B cell (primary cell): ENCODE results near the gene ZNF554. TPM values are rescaled to one million over a fixed set of nuclear protein-coding genes. Genes with fewer than 3 reads are reported as not detected.
A peak's percentile ranks its signal among the peaks of the same experiment; 100 is the strongest.

ENCODE experiments used
- ATAC-seq: fragments of 200-7000 bp; cut with Tn5 transposase; one replicate; pipeline ENCODE4 v1.10.0; 2021; ENCODE audit warnings: low read depth, mild to moderate bottlenecking, moderate number of reproducible peaks, moderate library complexity
- CTCF ChIA-PET: fragments of 350-600 bp; sonication (Branson Sonifier 250); formaldehyde crosslinking; loops from one replicate; lab custom pipeline; 2021; ENCODE audit warnings: antibody characterized with exemption, inconsistent platforms; lab: Charles Lee
- POLR2A ChIA-PET: fragments of 350-600 bp; sonication (Branson Sonifier 250); formaldehyde crosslinking; loops from one replicate; lab custom pipeline; 2021; ENCODE audit warnings: antibody characterized with exemption; lab: Charles Lee
- DNase-seq: peaks from one replicate; pipeline ENCODE4 v3.0.0; 2013
- H2AFZ ChIP-seq: 2 replicates; pipeline ENCODE4 v1.6.1; 2012; ENCODE audit warnings: mild to moderate bottlenecking, low read depth, low read length; ENCODE audit not compliant: insufficient read depth, poor library complexity, severe bottlenecking
- H3K27ac ChIP-seq, 2 donors: 1 replicate in 1 of 2; 2 replicates in 1 of 2; pipeline ENCODE4 v1.5.1; 2012 to 2013; ENCODE audit warnings: low read length in 2 of 2, mild to moderate bottlenecking in 2 of 2, moderate library complexity in 1 of 2
- H3K27me3 ChIP-seq, 4 experiments: fragments of 200-600 bp in 1 of 4; sonication (generic) in 1 of 4; replicated peaks in 1 of 4; 1 replicate in 2 of 4; 2 replicates in 2 of 4; pipeline versions ENCODE4 v1.6.1 to v1.7.0; 2013 to 2016; ENCODE audit warnings: low read length in 3 of 4, mild to moderate bottlenecking in 2 of 4, mixed read lengths in 1 of 4, moderate library complexity in 1 of 4; ENCODE audit not compliant: insufficient read depth in 4 of 4, control insufficient read depth in 3 of 4; ENCODE audit errors: control extremely low read depth in 1 of 4
- H3K36me3 ChIP-seq, 2 experiments: replicated peaks in 1 of 2; 1 replicate in 1 of 2; 2 replicates in 1 of 2; pipeline versions ENCODE4 v1.6.1 to v1.7.1; 2013; ENCODE audit warnings: low read length in 1 of 2; ENCODE audit not compliant: insufficient read depth in 2 of 2, control insufficient read depth in 1 of 2; ENCODE audit errors: control extremely low read depth in 1 of 2, extremely low read depth in 1 of 2
- H3K4me1 ChIP-seq, 2 donors: fragments of 200-600 bp in 1 of 2; sonication (generic) in 1 of 2; 1 replicate in 1 of 2; 2 replicates in 1 of 2; pipeline versions ENCODE4 v1.5.1 to v1.6.1; 2013 to 2017; ENCODE audit warnings: low read length in 2 of 2; ENCODE audit not compliant: control insufficient read depth in 2 of 2, insufficient read depth in 2 of 2
- H3K4me2 ChIP-seq: replicated peaks from 2 replicates; pipeline ENCODE3; 2012; ENCODE audit warnings: mild to moderate bottlenecking, low read depth, low read length; ENCODE audit not compliant: poor library complexity, severe bottlenecking
- H3K4me3 ChIP-seq, 5 experiments: fragments of 200-600 bp in 1 of 5; sonication (generic) in 1 of 5; 1 replicate in 3 of 5; 2 replicates in 2 of 5; pipeline versions ENCODE4 v1.5.1 to v1.7.0; 2011 to 2016; ENCODE audit warnings: low read length in 4 of 5, mild to moderate bottlenecking in 4 of 5, low read depth in 2 of 5, control low read depth in 1 of 5, moderate library complexity in 1 of 5; ENCODE audit not compliant: insufficient read depth in 1 of 5; ENCODE audit errors: control extremely low read depth in 1 of 5, extremely low read depth in 1 of 5
- H3K79me2 ChIP-seq: fragments of 200-600 bp; sonication (generic); one replicate; pipeline ENCODE4 v1.6.0; 2016; ENCODE audit warnings: low read length; ENCODE audit not compliant: control insufficient read depth, insufficient read depth
- H3K9ac ChIP-seq: fragments of 200-600 bp; sonication (generic); 2 replicates; pipeline ENCODE4 v1.6.1; 2017; ENCODE audit warnings: mild to moderate bottlenecking, low read length, moderate library complexity
- H3K9me3 ChIP-seq, 3 donors: one replicate each; pipeline versions ENCODE4 v1.6.1 to v1.7.1; 2013; ENCODE audit warnings: low read length in 2 of 3; ENCODE audit not compliant: control insufficient read depth in 2 of 3, insufficient read depth in 1 of 3; ENCODE audit errors: control extremely low read depth in 1 of 3
- H4K20me1 ChIP-seq: 2 replicates; pipeline ENCODE4 v1.6.0; 2012; ENCODE audit warnings: mild to moderate bottlenecking, low read length; ENCODE audit not compliant: insufficient read depth, control insufficient read depth, poor library complexity, severe bottlenecking
- H3K27ac Mint-ChIP-seq: one replicate; pipeline ENCODE4 v1.8.0; 2021; ENCODE audit warnings: mixed read lengths
- H3K27me3 Mint-ChIP-seq: one replicate; pipeline ENCODE4 v1.8.0; 2021; ENCODE audit warnings: mixed read lengths
- H3K4me1 Mint-ChIP-seq: one replicate; pipeline ENCODE4 v1.8.0; 2021; ENCODE audit warnings: mixed read lengths
- H3K4me3 Mint-ChIP-seq: one replicate; pipeline ENCODE4 v1.8.0; 2021; ENCODE audit warnings: mixed read lengths
- H3K9me3 Mint-ChIP-seq: one replicate; pipeline ENCODE4 v1.8.0; 2022; ENCODE audit warnings: mixed read lengths; ENCODE audit not compliant: insufficient read depth
- CTCF ChIP-seq: fragments of 200-600 bp; IDR thresholded peaks from one replicate; pipeline ENCODE4 v1.8.0; 2022; ENCODE audit warnings: antibody characterized with exemption, mild to moderate bottlenecking
- EZH2 ChIP-seq: IDR thresholded peaks from 2 replicates; pipeline ENCODE4 v1.6.1; 2012; ENCODE audit warnings: borderline replicate concordance, low read depth, mild to moderate bottlenecking, moderate library complexity, low read length; ENCODE audit not compliant: insufficient read depth, poor library complexity, severe bottlenecking
- WGBS: methylation state at CpG from one replicate; pipeline ENCODE4 v1.1.5; 2013; ENCODE audit warnings: missing lambda C conversion rate; ENCODE audit not compliant: insufficient coverage; 5-methylcytosine and 5-hydroxymethylcytosine counted together
- intact Hi-C: fragments of 100-400 bp; cut with micrococcal nuclease; formaldehyde crosslinking; loops from one replicate; pipeline ENCODE4 v1.10.0; 2022
- polyA plus RNA-seq: library from polyadenylated mRNA; depleted of rRNA; stranded (reverse); fragments of >200 nt; gene quantifications from 2 replicates; pipeline ENCODE4 v1.2.3, GENCODE V29; 2012
- total RNA-seq, 2 donors: library from RNA; stranded (reverse); fragments of 120-200 nt in 1 of 2; gene quantifications; 1 replicate in 1 of 2; 2 replicates in 1 of 2; pipeline versions ENCODE4 v1.2.3 to v1.2.4, GENCODE V29; 2013 to 2022

The ZNF554 gene
- total and polyA plus RNA-seq, 2 donors (not counting 1 experiment from before 2014, with no cell fraction given): 2.8 to 5.9 TPM

- Histone ChIP-seq H3K4me3 (peak overlapping the region; percentile 3 to 77 (median 73)), H3K9ac (peak overlapping the region; percentile 80), H3K27ac (peak overlapping the region in 1 of 2 donors; percentile 86), H4K20me1 (no peaks in the 10 kb centered on the region), H3K4me2 (peak overlapping the region; percentile 96), H3K4me1 (peaks cover 12 to 15% of the 10 kb centered on the region in 2 donors), H3K79me2 (peaks cover 34% of the 10 kb centered on the region), H2AFZ (peak overlapping the region; percentile 78), H3K36me3 (peaks cover 0 to 3% of the 10 kb centered on the region in 2 experiments), H3K9me3 (peaks cover 0 to 28% (median 2%) of the 10 kb centered on the region in 3 donors), H3K27me3 (no peaks in the 10 kb centered on the region)
- DNase-seq (peak; percentile 38), ATAC-seq (no peak)
- ChIA-PET POLR2A (interaction anchor here (0.6 to 1.0 kb wide), 5 partner anchors 23 to 194 kb away, joined by 3 to 5 read pairs (median 3); partner anchors contain the start of gene ZNF554), CTCF (interaction anchor here (0.7 to 1.6 kb wide), 5 partner anchors 13 to 322 kb away, joined by 3 to 6 read pairs (median 3); partner anchors contain the start of genes ZNF554 and ZNF57)
- peak overlapping the region; percentile 79 for H3K27ac Mint-ChIP-seq
- H3K27me3 Mint-ChIP-seq: no peaks in the 10 kb centered on the region
- TF ChIP-seq EZH2 (no peak), CTCF (no peak)
- intact Hi-C loops: loop anchor here (1.0 to 5.0 kb wide), 6 partner anchors 23 to 193 kb away; partner anchors contain the start of genes SGTA, ZNF554 and ZNF57
- H3K4me3 Mint-ChIP-seq: peak overlapping the region; percentile 81
- H3K9me3 Mint-ChIP-seq: peaks cover 3% of the 10 kb centered on the region
- WGBS: 3% methylated on average over 57 of the region's 62 CpGs
- peaks cover 26% of the 10 kb centered on the region for H3K4me1 Mint-ChIP-seq
Measured at GRCh38 chr19:2841855-2842574, 22.3 kb downstream of the ZNF554 start.

GRCh38 chr19:2845107-2845506, 25.4 kb downstream of the ZNF554 start:
- no peak overlapping the region for H3K27ac Mint-ChIP-seq
- Histone ChIP-seq H3K27me3 (no peaks in the 10 kb centered on the region), H3K27ac (no peak overlapping the region), H3K36me3 (peaks cover 0 to 3% of the 10 kb centered on the region in 2 experiments), H3K79me2 (peaks cover 47% of the 10 kb centered on the region), H3K9ac (no peak overlapping the region), H4K20me1 (no peaks in the 10 kb centered on the region), H3K4me1 (peaks cover 12 to 17% of the 10 kb centered on the region in 2 donors), H2AFZ (no peak overlapping the region), H3K4me2 (no peak overlapping the region), H3K4me3 (no peak overlapping the region), H3K9me3 (peaks cover 4 to 16% (median 4%) of the 10 kb centered on the region in 3 donors)
- POLR2A ChIA-PET: no interaction called here
- H3K27me3 Mint-ChIP-seq: no peaks in the 10 kb centered on the region
- no peaks in the 10 kb centered on the region for H3K9me3 Mint-ChIP-seq
- CTCF ChIA-PET: no interaction called here
- WGBS: 100% methylated on average over 1 of the region's 2 CpGs
- intact Hi-C loops: no loop called here
- H3K4me3 Mint-ChIP-seq: no peak overlapping the region
- ATAC-seq (no peak), DNase-seq (no peak)
- TF ChIP-seq EZH2 (no peak), CTCF (no peak)
- H3K4me1 Mint-ChIP-seq: peaks cover 28% of the 10 kb centered on the region
